Nephron progenitor cell (in vitro differentiated cells): ENCODE measurements around the gene AP1S1.

ENCODE experiments used
- DNase-seq: peaks from one replicate; pipeline ENCODE4 v3.0.0; 2021
- H3K27ac Mint-ChIP-seq: 2 replicates; pipeline ENCODE4 v1.8.0; 2021; ENCODE audit warnings: mild to moderate bottlenecking, moderate library complexity, mixed read lengths
- H3K27me3 Mint-ChIP-seq: 2 replicates; pipeline ENCODE4 v1.8.0; 2021; ENCODE audit warnings: mild to moderate bottlenecking, low read depth, mixed read lengths; ENCODE audit not compliant: poor library complexity
- H3K36me3 Mint-ChIP-seq: 2 replicates; pipeline ENCODE4 v1.8.0; 2021; ENCODE audit warnings: low read depth, mixed read lengths
- H3K4me1 Mint-ChIP-seq: 2 replicates; pipeline ENCODE4 v1.8.0; 2021; ENCODE audit warnings: mixed read lengths
- H3K4me3 Mint-ChIP-seq: 2 replicates; pipeline ENCODE4 v1.8.0; 2021; ENCODE audit warnings: mild to moderate bottlenecking, moderate library complexity, mixed read lengths
- H3K9me3 Mint-ChIP-seq: 2 replicates; pipeline ENCODE4 v1.8.0; 2021; ENCODE audit warnings: mild to moderate bottlenecking, moderate library complexity, mixed read lengths
- CTCF ChIP-seq: fragments of 200-600 bp; sonication (generic); IDR thresholded peaks from 2 replicates; pipeline ENCODE4 v1.5.0; 2021; ENCODE audit warnings: antibody characterized with exemption

Gene AP1S1

DNA sequence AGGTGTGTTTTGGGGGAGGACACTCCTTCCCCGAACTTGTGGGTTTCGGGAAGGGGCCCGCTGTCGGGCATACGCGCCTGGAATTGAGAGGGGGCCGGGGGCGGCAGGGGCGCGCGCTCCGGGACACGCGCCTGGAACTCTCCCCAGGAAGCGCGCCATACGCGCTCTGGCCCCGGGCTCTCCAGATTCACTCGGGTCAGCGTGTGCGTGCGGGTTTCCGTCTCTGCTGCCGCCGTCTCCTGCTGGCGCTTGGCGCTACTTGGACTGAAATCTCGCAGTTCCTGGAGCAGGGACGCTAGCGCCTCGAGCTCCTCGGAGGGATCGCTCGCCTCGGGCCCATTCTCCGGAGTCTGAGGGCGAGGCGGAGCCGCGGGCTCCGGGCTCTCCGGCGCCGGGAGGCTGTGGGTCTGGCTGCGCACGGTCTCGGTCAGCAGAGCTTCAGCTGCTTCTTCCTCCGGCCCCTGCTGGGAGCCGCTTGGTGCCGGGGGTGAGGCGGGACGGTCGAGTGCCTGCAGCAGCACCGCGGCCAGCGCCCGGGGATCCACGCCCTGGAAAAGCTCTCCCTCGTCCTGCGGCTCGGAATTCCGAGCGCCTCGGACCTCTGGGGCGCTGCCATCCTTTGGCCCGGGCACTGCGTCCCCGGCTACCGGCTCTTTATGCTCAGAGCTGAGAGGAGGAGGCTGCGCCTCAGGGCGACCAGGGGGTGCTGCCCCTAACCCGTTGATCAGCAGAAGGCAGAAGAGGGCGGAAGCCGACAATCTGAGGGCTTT is 10.0 kb downstream of the AP1S1 start:
- Mint-ChIP-seq H3K27ac (no peak overlapping the region), H3K4me3 (peak overlapping the region; percentile 56), H3K27me3 (peaks cover 85% of the 10 kb centered on the region), H3K9me3 (no peaks in the 10 kb centered on the region), H3K36me3 (peaks cover 10% of the 10 kb centered on the region), H3K4me1 (peaks cover 76% of the 10 kb centered on the region)
- DNase-seq, result peak; percentile 85
- TF ChIP-seq CTCF, result no peak

DNA sequence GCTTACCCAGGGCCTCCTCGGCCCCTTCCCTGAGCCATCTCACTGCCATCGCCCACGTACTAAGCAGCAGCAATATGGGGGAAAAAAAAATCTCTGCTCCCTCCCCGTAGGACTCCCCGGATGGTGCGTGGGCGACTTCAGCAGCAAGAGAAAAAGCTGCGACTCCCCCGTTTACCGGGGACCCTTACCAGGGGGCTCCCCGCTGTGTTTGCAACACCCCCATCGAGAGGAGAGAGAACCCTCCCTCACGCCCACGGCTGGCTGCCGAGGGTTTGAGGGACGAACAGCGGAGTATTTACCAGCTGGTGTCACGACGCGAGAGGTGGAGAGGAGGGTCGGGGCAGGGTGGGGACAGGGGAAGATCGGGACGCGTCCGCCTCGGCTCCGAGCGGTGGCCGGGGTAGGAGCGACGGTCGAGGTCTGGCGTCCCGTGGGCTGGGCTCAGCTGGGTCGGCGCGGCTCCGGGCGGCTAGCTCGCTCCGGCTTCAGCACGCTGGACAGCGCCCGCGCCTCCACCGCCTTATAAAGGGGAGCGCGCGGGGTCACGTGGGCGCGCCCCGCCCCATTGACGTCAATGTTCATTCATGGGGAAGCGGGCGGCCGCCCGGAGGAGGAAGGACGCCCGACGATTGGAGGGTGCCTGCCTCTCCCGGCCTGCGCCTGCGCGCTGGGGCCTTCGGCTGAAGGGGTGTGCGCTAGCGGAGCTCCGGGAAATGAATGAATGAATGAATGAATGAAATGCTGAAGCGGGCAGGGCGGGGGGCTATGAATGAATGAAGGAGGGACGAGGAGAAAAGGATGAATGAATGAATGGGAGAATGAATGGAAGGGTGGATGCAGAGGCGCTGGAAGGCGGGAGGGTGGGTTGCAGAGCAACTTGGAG is 11.0 kb downstream of the AP1S1 start, which contains the start of gene VGF:
Gene VGF (minus strand): TSS at position 495 of the 883 bp plus-strand sequence. CDS start 726 bp downstream, outside the sequence.
- peaks cover 92% of the 10 kb centered on the region for H3K27me3 Mint-ChIP-seq
- H3K4me3 Mint-ChIP-seq, result peak within 1 kb of the TSS; percentile 79
- DNase-seq, result peak; percentile 98
- H3K27ac Mint-ChIP-seq, result no peak within 1 kb of the TSS
- TF ChIP-seq CTCF, result no peak
- H3K36me3 Mint-ChIP-seq, result peaks cover under 1% of the 10 kb centered on the region
- H3K9me3 Mint-ChIP-seq, result no peaks in the 10 kb centered on the region
- H3K4me1 Mint-ChIP-seq, result peaks cover 73% of the 10 kb centered on the region

GRCh38 chr7:101165958-101166647 is 11.8 kb downstream of the AP1S1 start:
- DNase-seq, result no peak

GRCh38 chr7:101166648-101166908 is 12.3 kb downstream of the AP1S1 start:
- no peak overlapping the region for H3K27ac Mint-ChIP-seq
- no peak for DNase-seq
- H3K4me1 Mint-ChIP-seq, result peaks cover 73% of the 10 kb centered on the region
- H3K36me3 Mint-ChIP-seq, result no peaks in the 10 kb centered on the region
- no peak for TF ChIP-seq CTCF
- H3K4me3 Mint-ChIP-seq, result peak overlapping the region; percentile 71
- H3K27me3 Mint-ChIP-seq, result peaks cover 93% of the 10 kb centered on the region
- H3K9me3 Mint-ChIP-seq, result no peaks in the 10 kb centered on the region

More at GRCh38 chr7:101165958-101166647, 11.8 kb downstream of the AP1S1 start:
- H3K27me3 Mint-ChIP-seq, result peaks cover 93% of the 10 kb centered on the region
- TF ChIP-seq CTCF, result no peak
- no peaks in the 10 kb centered on the region for H3K9me3 Mint-ChIP-seq
- peaks cover 73% of the 10 kb centered on the region for H3K4me1 Mint-ChIP-seq
- no peak overlapping the region for H3K27ac Mint-ChIP-seq
- H3K4me3 Mint-ChIP-seq, result peak overlapping the region; percentile 79
- H3K36me3 Mint-ChIP-seq, result no peaks in the 10 kb centered on the region

GRCh38 chr7:101166909-101167644 is 12.8 kb downstream of the AP1S1 start:
- H3K36me3 Mint-ChIP-seq, result no peaks in the 10 kb centered on the region
- H3K4me3 Mint-ChIP-seq, result peak overlapping the region; percentile 71
- no peaks in the 10 kb centered on the region for H3K9me3 Mint-ChIP-seq
- H3K27ac Mint-ChIP-seq, result no peak overlapping the region
- H3K4me1 Mint-ChIP-seq, result peaks cover 76% of the 10 kb centered on the region
- no peak for TF ChIP-seq CTCF
- DNase-seq, result no peak
- H3K27me3 Mint-ChIP-seq, result peaks cover 93% of the 10 kb centered on the region
